ENCODE results near the gene VPS52.

Gene VPS52

DNA sequence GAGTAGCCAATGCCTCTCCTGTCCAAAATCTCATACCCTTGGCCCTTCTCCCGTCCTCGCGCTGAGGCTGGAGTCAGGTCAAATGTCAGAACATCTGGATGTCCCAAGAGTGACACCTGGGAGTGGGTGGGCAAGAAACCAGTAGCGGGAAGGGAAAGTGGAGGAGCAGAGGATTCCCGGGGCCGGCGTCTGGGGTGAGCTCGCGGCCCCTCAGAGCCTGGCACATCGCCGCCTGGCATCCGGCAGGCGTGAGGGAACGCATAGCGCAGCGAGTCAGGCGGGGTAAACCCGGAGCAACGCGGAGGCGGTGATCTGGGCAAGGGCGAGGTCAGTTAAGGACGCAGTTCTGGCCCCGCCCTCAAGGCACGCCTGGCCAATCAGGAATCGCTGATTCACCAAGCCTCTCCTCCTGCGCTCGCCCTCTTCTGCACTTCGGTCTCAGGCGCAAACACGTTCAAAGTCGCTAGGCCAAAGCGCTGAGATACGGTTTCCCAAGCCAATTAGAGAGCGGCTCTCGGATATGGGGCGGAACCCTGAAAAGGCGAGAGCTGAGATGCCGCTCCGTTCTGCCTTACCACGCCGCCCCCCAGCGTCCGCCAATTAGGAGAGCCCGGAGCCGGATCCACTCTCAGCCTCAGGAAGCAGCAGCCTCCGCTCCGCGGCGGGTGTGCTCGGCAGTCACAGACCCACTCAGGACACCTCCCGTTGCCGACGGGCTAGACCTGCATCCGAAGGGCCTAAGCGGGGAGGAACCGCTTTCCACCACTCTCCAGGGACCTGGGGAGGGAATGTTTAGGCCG, 22.5 kb downstream of the VPS52 start (continued):
- TF ChIP-seq ZNF560 (tag by site-specific recombination; IDR thresholded peaks at IDR 0.05; ENCODE audit: borderline replicate concordance), result no peak
- TF ChIP-seq, protein P1, sequence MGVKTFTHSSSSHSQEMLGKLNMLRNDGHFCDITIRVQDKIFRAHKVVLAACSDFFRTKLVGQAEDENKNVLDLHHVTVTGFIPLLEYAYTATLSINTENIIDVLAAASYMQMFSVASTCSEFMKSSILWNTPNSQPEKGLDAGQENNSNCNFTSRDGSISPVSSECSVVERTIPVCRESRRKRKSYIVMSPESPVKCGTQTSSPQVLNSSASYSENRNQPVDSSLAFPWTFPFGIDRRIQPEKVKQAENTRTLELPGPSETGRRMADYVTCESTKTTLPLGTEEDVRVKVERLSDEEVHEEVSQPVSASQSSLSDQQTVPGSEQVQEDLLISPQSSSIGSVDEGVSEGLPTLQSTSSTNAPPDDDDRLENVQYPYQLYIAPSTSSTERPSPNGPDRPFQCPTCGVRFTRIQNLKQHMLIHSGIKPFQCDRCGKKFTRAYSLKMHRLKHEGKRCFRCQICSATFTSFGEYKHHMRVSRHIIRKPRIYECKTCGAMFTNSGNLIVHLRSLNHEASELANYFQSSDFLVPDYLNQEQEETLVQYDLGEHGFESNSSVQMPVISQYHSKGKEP (tag by site-specific recombination; IDR thresholded peaks at IDR 0.05), result no peak
- TF ChIP-seq ZNF529 (tag by site-specific recombination; IDR thresholded peaks at IDR 0.05; ENCODE audit: insufficient replicate concordance), result no peak
- TF ChIP-seq ZNF544 (tag by site-specific recombination; IDR thresholded peaks at IDR 0.05), result no peak
- TF ChIP-seq SCRT1 (tag by site-specific recombination; IDR thresholded peaks at IDR 0.05; ENCODE audit: borderline replicate concordance), result no peak
- TF ChIP-seq ZNF660 (tag by site-specific recombination; IDR thresholded peaks at IDR 0.05), result 0 out of 2 replicates have a peak, but pooled peaks have one; percentile 11
- TF ChIP-seq ZNF548 (tag by site-specific recombination; IDR thresholded peaks at IDR 0.05), result no peak
- TF ChIP-seq KLF1 (tag by site-specific recombination; IDR thresholded peaks at IDR 0.05), result peak; percentile 32; the same call in 1 of the 2 replicates
- no peak for TF ChIP-seq ZNF624 (tag by site-specific recombination; IDR thresholded peaks at IDR 0.05)
- TF ChIP-seq, protein P2, sequence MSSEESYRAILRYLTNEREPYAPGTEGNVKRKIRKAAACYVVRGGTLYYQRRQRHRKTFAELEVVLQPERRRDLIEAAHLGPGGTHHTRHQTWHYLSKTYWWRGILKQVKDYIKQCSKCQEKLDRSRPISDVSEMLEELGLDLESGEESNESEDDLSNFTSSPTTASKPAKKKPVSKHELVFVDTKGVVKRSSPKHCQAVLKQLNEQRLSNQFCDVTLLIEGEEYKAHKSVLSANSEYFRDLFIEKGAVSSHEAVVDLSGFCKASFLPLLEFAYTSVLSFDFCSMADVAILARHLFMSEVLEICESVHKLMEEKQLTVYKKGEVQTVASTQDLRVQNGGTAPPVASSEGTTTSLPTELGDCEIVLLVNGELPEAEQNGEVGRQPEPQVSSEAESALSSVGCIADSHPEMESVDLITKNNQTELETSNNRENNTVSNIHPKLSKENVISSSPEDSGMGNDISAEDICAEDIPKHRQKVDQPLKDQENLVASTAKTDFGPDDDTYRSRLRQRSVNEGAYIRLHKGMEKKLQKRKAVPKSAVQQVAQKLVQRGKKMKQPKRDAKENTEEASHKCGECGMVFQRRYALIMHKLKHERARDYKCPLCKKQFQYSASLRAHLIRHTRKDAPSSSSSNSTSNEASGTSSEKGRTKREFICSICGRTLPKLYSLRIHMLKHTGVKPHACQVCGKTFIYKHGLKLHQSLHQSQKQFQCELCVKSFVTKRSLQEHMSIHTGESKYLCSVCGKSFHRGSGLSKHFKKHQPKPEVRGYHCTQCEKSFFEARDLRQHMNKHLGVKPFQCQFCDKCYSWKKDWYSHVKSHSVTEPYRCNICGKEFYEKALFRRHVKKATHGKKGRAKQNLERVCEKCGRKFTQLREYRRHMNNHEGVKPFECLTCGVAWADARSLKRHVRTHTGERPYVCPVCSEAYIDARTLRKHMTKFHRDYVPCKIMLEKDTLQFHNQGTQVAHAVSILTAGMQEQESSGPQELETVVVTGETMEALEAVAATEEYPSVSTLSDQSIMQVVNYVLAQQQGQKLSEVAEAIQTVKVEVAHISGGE (tag by site-specific recombination; conservative IDR thresholded peaks at IDR 0.05; ENCODE audit: low read depth), result no peak; the same call in none of the 2 replicates
- TF ChIP-seq, protein P3, sequence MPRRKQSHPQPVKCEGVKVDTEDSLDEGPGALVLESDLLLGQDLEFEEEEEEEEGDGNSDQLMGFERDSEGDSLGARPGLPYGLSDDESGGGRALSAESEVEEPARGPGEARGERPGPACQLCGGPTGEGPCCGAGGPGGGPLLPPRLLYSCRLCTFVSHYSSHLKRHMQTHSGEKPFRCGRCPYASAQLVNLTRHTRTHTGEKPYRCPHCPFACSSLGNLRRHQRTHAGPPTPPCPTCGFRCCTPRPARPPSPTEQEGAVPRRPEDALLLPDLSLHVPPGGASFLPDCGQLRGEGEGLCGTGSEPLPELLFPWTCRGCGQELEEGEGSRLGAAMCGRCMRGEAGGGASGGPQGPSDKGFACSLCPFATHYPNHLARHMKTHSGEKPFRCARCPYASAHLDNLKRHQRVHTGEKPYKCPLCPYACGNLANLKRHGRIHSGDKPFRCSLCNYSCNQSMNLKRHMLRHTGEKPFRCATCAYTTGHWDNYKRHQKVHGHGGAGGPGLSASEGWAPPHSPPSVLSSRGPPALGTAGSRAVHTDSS (tag by site-specific recombination; IDR thresholded peaks at IDR 0.05), result no peak
- no peak for TF ChIP-seq ZNF391 (tag by site-specific recombination; IDR thresholded peaks at IDR 0.05; ENCODE audit: borderline replicate concordance, low read depth)
- no peak for TF ChIP-seq ZNF211 (tag by site-specific recombination; IDR thresholded peaks at IDR 0.05; ENCODE audit: low read depth)
- no peak for TF ChIP-seq ZNF670 (tag by site-specific recombination; IDR thresholded peaks at IDR 0.05; ENCODE audit: low read depth)
- no peak for TF ChIP-seq ZNF585B (tag by site-specific recombination; IDR thresholded peaks at IDR 0.05)
- TF ChIP-seq, protein P4, sequence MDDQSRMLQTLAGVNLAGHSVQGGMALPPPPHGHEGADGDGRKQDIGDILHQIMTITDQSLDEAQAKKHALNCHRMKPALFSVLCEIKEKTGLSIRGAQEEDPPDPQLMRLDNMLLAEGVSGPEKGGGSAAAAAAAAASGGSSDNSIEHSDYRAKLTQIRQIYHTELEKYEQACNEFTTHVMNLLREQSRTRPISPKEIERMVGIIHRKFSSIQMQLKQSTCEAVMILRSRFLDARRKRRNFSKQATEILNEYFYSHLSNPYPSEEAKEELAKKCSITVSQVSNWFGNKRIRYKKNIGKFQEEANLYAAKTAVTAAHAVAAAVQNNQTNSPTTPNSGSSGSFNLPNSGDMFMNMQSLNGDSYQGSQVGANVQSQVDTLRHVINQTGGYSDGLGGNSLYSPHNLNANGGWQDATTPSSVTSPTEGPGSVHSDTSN (CRISPR knock-in tag; IDR thresholded peaks at IDR 0.05), result peak; percentile 80
- no peak; the same call in 1 of the 2 replicates for TF ChIP-seq ZNF843 (tag by site-specific recombination; IDR thresholded peaks at IDR 0.05)
- TF ChIP-seq ZNF24 (tag by site-specific recombination; IDR thresholded peaks at IDR 0.05), result no peak
- TF ChIP-seq KLF10 (tag by site-specific recombination; IDR thresholded peaks at IDR 0.05), result peak; percentile 84; the same call in 1 of the 2 replicates
- TF ChIP-seq ZNF768 (tag by site-specific recombination; IDR thresholded peaks at IDR 0.05), result no peak
- TF ChIP-seq, protein P5, sequence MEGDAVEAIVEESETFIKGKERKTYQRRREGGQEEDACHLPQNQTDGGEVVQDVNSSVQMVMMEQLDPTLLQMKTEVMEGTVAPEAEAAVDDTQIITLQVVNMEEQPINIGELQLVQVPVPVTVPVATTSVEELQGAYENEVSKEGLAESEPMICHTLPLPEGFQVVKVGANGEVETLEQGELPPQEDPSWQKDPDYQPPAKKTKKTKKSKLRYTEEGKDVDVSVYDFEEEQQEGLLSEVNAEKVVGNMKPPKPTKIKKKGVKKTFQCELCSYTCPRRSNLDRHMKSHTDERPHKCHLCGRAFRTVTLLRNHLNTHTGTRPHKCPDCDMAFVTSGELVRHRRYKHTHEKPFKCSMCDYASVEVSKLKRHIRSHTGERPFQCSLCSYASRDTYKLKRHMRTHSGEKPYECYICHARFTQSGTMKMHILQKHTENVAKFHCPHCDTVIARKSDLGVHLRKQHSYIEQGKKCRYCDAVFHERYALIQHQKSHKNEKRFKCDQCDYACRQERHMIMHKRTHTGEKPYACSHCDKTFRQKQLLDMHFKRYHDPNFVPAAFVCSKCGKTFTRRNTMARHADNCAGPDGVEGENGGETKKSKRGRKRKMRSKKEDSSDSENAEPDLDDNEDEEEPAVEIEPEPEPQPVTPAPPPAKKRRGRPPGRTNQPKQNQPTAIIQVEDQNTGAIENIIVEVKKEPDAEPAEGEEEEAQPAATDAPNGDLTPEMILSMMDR (tag by site-specific recombination; IDR thresholded peaks at IDR 0.05), result 0 out of 2 replicates have a peak, but pooled peaks have one; percentile 35
- TF ChIP-seq ZNF112 (tag by site-specific recombination; IDR thresholded peaks at IDR 0.05), result no peak
- TF ChIP-seq, protein P6, sequence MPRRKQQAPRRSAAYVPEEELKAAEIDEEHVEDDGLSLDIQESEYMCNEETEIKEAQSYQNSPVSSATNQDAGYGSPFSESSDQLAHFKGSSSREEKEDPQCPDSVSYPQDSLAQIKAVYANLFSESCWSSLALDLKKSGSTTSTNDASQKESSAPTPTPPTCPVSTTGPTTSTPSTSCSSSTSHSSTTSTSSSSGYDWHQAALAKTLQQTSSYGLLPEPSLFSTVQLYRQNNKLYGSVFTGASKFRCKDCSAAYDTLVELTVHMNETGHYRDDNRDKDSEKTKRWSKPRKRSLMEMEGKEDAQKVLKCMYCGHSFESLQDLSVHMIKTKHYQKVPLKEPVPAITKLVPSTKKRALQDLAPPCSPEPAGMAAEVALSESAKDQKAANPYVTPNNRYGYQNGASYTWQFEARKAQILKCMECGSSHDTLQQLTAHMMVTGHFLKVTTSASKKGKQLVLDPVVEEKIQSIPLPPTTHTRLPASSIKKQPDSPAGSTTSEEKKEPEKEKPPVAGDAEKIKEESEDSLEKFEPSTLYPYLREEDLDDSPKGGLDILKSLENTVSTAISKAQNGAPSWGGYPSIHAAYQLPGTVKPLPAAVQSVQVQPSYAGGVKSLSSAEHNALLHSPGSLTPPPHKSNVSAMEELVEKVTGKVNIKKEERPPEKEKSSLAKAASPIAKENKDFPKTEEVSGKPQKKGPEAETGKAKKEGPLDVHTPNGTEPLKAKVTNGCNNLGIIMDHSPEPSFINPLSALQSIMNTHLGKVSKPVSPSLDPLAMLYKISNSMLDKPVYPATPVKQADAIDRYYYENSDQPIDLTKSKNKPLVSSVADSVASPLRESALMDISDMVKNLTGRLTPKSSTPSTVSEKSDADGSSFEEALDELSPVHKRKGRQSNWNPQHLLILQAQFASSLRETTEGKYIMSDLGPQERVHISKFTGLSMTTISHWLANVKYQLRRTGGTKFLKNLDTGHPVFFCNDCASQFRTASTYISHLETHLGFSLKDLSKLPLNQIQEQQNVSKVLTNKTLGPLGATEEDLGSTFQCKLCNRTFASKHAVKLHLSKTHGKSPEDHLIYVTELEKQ (tag by site-specific recombination; IDR thresholded peaks at IDR 0.05; ENCODE audit: borderline replicate concordance), result no peak
- TF ChIP-seq SP7 (tag by site-specific recombination; IDR thresholded peaks at IDR 0.05), result peak; percentile 10; the same call in 1 of the 2 replicates
